Lung (tissue), 12 donors: ENCODE data around the gene PLCB4. TPM values are rescaled to one million over a fixed set of nuclear protein-coding genes. Genes with fewer than 3 reads are reported as not detected.

Source experiments
- ATAC-seq: fragments of 200-7000 bp; cut with Tn5 transposase; one replicate; pipeline ENCODE4 v1.9.1; 2020; ENCODE audit warnings: moderate number of reproducible peaks; ENCODE audit not compliant: insufficient read depth, low FRiP score
- DNase-seq, 3 donors: peaks; one replicate each; pipeline ENCODE4 v3.0.0-alpha.2; 2013 to 2017
- H3K27ac ChIP-seq, 2 donors: one replicate each; pipeline ENCODE4 v1.5.1; 2013; ENCODE audit warnings: mild to moderate bottlenecking in 2 of 2, moderate library complexity in 2 of 2, control low read depth in 1 of 2, inconsistent platforms in 1 of 2, low read depth in 1 of 2, low read length in 1 of 2
- H3K27me3 ChIP-seq, 3 donors: one replicate each; pipeline ENCODE4 v1.5.1; 2013; ENCODE audit warnings: low read length in 2 of 3; ENCODE audit not compliant: control insufficient read depth in 3 of 3, insufficient read depth in 3 of 3
- H3K36me3 ChIP-seq, 4 donors: one replicate each; pipeline ENCODE4 v1.5.1; 2013; ENCODE audit warnings: low read length in 4 of 4, mild to moderate bottlenecking in 1 of 4, moderate library complexity in 1 of 4; ENCODE audit not compliant: control insufficient read depth in 4 of 4, insufficient read depth in 4 of 4
- H3K4me1 ChIP-seq, 5 donors: one replicate each; pipeline ENCODE4 v1.5.1; 2013; ENCODE audit warnings: low read length in 5 of 5, mild to moderate bottlenecking in 2 of 5, moderate library complexity in 1 of 5; ENCODE audit not compliant: control insufficient read depth in 5 of 5, insufficient read depth in 5 of 5
- H3K4me3 ChIP-seq: one replicate; pipeline ENCODE4 v1.5.1; 2013; ENCODE audit warnings: mild to moderate bottlenecking, control low read depth, moderate library complexity
- H3K9ac ChIP-seq, 2 donors: one replicate each; pipeline ENCODE4 v1.5.1; 2013; ENCODE audit warnings: low read length in 2 of 2, control low read depth in 1 of 2; ENCODE audit not compliant: insufficient read depth in 1 of 2
- H3K9me3 ChIP-seq, 4 donors: one replicate each; pipeline ENCODE4 v1.5.1; 2013; ENCODE audit warnings: low read length in 3 of 4, mild to moderate bottlenecking in 1 of 4, moderate library complexity in 1 of 4; ENCODE audit not compliant: control insufficient read depth in 4 of 4, insufficient read depth in 3 of 4
- CTCF ChIP-seq: IDR thresholded peaks from 2 replicates; pipeline ENCODE4 v1.5.1; 2012; ENCODE audit warnings: mild to moderate bottlenecking; ENCODE audit errors: control extremely low read depth, extremely low read depth
- WGBS, 2 donors: extraction: QIAGEN DNeasy Blood & Tissue Kit; methylation state at CpG; one replicate each; pipeline ENCODE4 v1.1.7; 2013; 5-methylcytosine and 5-hydroxymethylcytosine counted together
- polyA plus RNA-seq, 2 donors: library from polyadenylated mRNA; stranded (reverse); fragments of 200-250 nt; gene quantifications; one replicate each; pipeline ENCODE4 v1.2.1, GENCODE V29; 2013
- total RNA-seq, 2 donors: library from RNA; depleted of rRNA in 1 of 2; stranded (reverse); fragments of >200 nt in 1 of 2; gene quantifications; one replicate each; pipeline ENCODE4 v1.2.1, GENCODE V29; 2014 to 2021
- donor health status: control.
- donor health status: control.
- donor health status: Bipolar disorder and iron deficiency.
- donor health status: healthy.
- donor health status: DM: yes; HTN: yes; CAD: no.

The PLCB4 gene
- total and polyA plus RNA-seq, 4 donors = 2.1 to 18.6 (median 5.6) TPM

- no peaks in the 10 kb centered on the region for H3K27me3 ChIP-seq
- no peak for TF ChIP-seq CTCF
- peaks cover 0 to 29% (median 4%) of the 10 kb centered on the region in 4 donors for H3K36me3 ChIP-seq
- no peak for DNase-seq
- H3K9me3 ChIP-seq = peaks cover 0 to 6% (median 1%) of the 10 kb centered on the region in 4 donors
- no peak for ATAC-seq
- H3K27ac ChIP-seq = no peak overlapping the region
- no peak overlapping the region for H3K4me3 ChIP-seq
- H3K4me1 ChIP-seq = no peaks in the 10 kb centered on the region
- H3K9ac ChIP-seq = no peak overlapping the region
These were observed 374.0 kb downstream of the PLCB4 start for GRCh38 chr20:9442858-9443257.

- WGBS, 2 donors = 58 to 66% methylated on average over 2 of the region's 2 CpGs
- H3K27ac ChIP-seq = no peak overlapping the region
- no peaks in the 10 kb centered on the region for H3K27me3 ChIP-seq
- H3K36me3 ChIP-seq = peaks cover 0 to 18% (median 4%) of the 10 kb centered on the region in 4 donors
- no peak for TF ChIP-seq CTCF
- H3K9me3 ChIP-seq = no peaks in the 10 kb centered on the region
- no peak overlapping the region for H3K9ac ChIP-seq
- no peaks in the 10 kb centered on the region for H3K4me1 ChIP-seq
- no peak for ATAC-seq
- DNase-seq = no peak
- H3K4me3 ChIP-seq = no peak overlapping the region
These were observed 376.0 kb downstream of the PLCB4 start for GRCh38 chr20:9444921-9445320.

GRCh38 chr20:9447182-9447581 lies 378.3 kb downstream of the PLCB4 start:
- H3K36me3 ChIP-seq = peaks cover 0 to 13% (median 3%) of the 10 kb centered on the region in 4 donors

More at GRCh38 chr20:9447182-9447581, 378.3 kb downstream of the PLCB4 start:
- H3K4me3 ChIP-seq = no peak overlapping the region
- no peak for ATAC-seq
- DNase-seq = no peak
- no peaks in the 10 kb centered on the region for H3K27me3 ChIP-seq
- no peak for TF ChIP-seq CTCF
- H3K4me1 ChIP-seq = no peaks in the 10 kb centered on the region
- H3K9ac ChIP-seq = no peak overlapping the region
- H3K9me3 ChIP-seq = no peaks in the 10 kb centered on the region
- no peak overlapping the region for H3K27ac ChIP-seq
